ENCODE results near the gene RSPH6A. TPM values are rescaled to one million over a fixed set of nuclear protein-coding genes. Genes with fewer than 3 reads are reported as not detected.
A peak's percentile ranks its signal among the peaks of the same experiment; 100 is the strongest.
"Not testable (repeated sequence)": the region's sequence is repeated elsewhere in the genome, so short reads cannot be mapped to it uniquely, and the experiment has no call there.

RSPH6A gene
- total RNA-seq, 1 experiment from 2014 or later = 0.21 TPM

- no peaks in the 10 kb centered on the region for H3K27me3 Mint-ChIP-seq (ENCODE audit: insufficient read depth, unreplicated experiment)
- no peak overlapping the region for H3K4me3 Mint-ChIP-seq (ENCODE audit: unreplicated experiment)
- ChIA-PET POLR2A (interaction anchor here (0.5 to 1.9 kb wide), 4 partner anchors 12 to 36 kb away, joined by 3 to 9 read pairs (median 3); partner anchors contain the start of genes DMWD and SIX5), CTCF (interaction anchor here (0.6 to 1.4 kb wide), 4 partner anchors 10 to 34 kb away, joined by 3 to 8 read pairs (median 3); no protein-coding TSS in a partner anchor)
- TF ChIP-seq, protein P1, sequence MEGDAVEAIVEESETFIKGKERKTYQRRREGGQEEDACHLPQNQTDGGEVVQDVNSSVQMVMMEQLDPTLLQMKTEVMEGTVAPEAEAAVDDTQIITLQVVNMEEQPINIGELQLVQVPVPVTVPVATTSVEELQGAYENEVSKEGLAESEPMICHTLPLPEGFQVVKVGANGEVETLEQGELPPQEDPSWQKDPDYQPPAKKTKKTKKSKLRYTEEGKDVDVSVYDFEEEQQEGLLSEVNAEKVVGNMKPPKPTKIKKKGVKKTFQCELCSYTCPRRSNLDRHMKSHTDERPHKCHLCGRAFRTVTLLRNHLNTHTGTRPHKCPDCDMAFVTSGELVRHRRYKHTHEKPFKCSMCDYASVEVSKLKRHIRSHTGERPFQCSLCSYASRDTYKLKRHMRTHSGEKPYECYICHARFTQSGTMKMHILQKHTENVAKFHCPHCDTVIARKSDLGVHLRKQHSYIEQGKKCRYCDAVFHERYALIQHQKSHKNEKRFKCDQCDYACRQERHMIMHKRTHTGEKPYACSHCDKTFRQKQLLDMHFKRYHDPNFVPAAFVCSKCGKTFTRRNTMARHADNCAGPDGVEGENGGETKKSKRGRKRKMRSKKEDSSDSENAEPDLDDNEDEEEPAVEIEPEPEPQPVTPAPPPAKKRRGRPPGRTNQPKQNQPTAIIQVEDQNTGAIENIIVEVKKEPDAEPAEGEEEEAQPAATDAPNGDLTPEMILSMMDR (IDR thresholded peaks at IDR 0.05; ENCODE audit: unreplicated experiment) = no peak
- no peak overlapping the region for H3K27ac Mint-ChIP-seq (ENCODE audit: low read depth, unreplicated experiment)
- BruUV-seq (replicated peaks) = no TSS peak
- intact Hi-C loops (cut with micrococcal nuclease) = no loop called here
- DNase-seq (ENCODE audit: unreplicated experiment) = no peak
- H3K36me3 Mint-ChIP-seq (ENCODE audit: insufficient read depth, unreplicated experiment) = peaks cover 6% of the 10 kb centered on the region
- H3K4me1 Mint-ChIP-seq (ENCODE audit: insufficient read depth, unreplicated experiment) = peaks cover 18% of the 10 kb centered on the region
- H3K9me3 Mint-ChIP-seq (ENCODE audit: unreplicated experiment) = no peaks in the 10 kb centered on the region
Measured at GRCh38 chr19:45804959-45805230, 10.2 kb downstream of the RSPH6A start.

- DNase-seq (ENCODE audit: unreplicated experiment) = no peak
- H3K36me3 Mint-ChIP-seq (ENCODE audit: insufficient read depth, unreplicated experiment) = peaks cover 6% of the 10 kb centered on the region
- intact Hi-C loops (cut with micrococcal nuclease) = no loop called here
- POLR2A ChIA-PET = interaction anchor here (0.6 to 1.9 kb wide), 3 partner anchors 12 to 35 kb away, joined by 3 to 9 read pairs (median 3); partner anchors contain the start of genes DMWD and SIX5
- BruUV-seq (replicated peaks) = no TSS peak
- TF ChIP-seq, protein P1 (IDR thresholded peaks at IDR 0.05; ENCODE audit: unreplicated experiment) = no peak
- CTCF ChIA-PET = interaction anchor here (0.6 to 1.4 kb wide), 6 partner anchors 10 to 1267 kb away, joined by 3 to 8 read pairs (median 3); no protein-coding TSS in a partner anchor
- no peaks in the 10 kb centered on the region for H3K27me3 Mint-ChIP-seq (ENCODE audit: insufficient read depth, unreplicated experiment)
- H3K9me3 Mint-ChIP-seq (ENCODE audit: unreplicated experiment) = no peaks in the 10 kb centered on the region
- no peak overlapping the region for H3K4me3 Mint-ChIP-seq (ENCODE audit: unreplicated experiment)
- no peak overlapping the region for H3K27ac Mint-ChIP-seq (ENCODE audit: low read depth, unreplicated experiment)
- H3K4me1 Mint-ChIP-seq (ENCODE audit: insufficient read depth, unreplicated experiment) = peaks cover 13% of the 10 kb centered on the region
Measured at GRCh38 chr19:45804140-45804958, 10.8 kb downstream of the RSPH6A start.

GRCh38 chr19:45801603-45802175, 13.4 kb downstream of the RSPH6A start:
- Mint-ChIP-seq H3K9me3 (ENCODE audit: unreplicated experiment) (no peaks in the 10 kb centered on the region), H3K27ac (ENCODE audit: low read depth, unreplicated experiment) (no peak overlapping the region), H3K4me1 (ENCODE audit: insufficient read depth, unreplicated experiment) (peaks cover 9% of the 10 kb centered on the region), H3K4me3 (ENCODE audit: unreplicated experiment) (no peak overlapping the region), H3K36me3 (ENCODE audit: insufficient read depth, unreplicated experiment) (peaks cover 6% of the 10 kb centered on the region), H3K27me3 (ENCODE audit: insufficient read depth, unreplicated experiment) (no peaks in the 10 kb centered on the region)
- ChIA-PET CTCF (interaction anchor here (0.8 to 2.1 kb wide), 5 partner anchors 16 to 32 kb away, joined by 3 to 5 read pairs (median 4); partner anchors contain the start of gene SIX5), POLR2A (interaction anchor here (0.6 to 1.3 kb wide), 3 partner anchors 32 to 85 kb away, joined by 3 to 4 read pairs (median 3); no protein-coding TSS in a partner anchor)
- TF ChIP-seq, protein P1 (IDR thresholded peaks at IDR 0.05; ENCODE audit: unreplicated experiment) = no peak
- BruUV-seq (replicated peaks) = no TSS peak
- DNase-seq (ENCODE audit: unreplicated experiment) = no peak
- intact Hi-C loops (cut with micrococcal nuclease) = no loop called here

GRCh38 chr19:45800070-45800553, 15.0 kb downstream of the RSPH6A start:
- BruUV-seq (replicated peaks) = no TSS peak
- intact Hi-C loops (cut with micrococcal nuclease) = no loop called here
- TF ChIP-seq, protein P1 (IDR thresholded peaks at IDR 0.05; ENCODE audit: unreplicated experiment) = no peak
- no peaks in the 10 kb centered on the region for H3K4me1 Mint-ChIP-seq (ENCODE audit: insufficient read depth, unreplicated experiment)
- CTCF ChIA-PET = interaction anchor here (0.6 to 2.8 kb wide), 12 partner anchors 8 to 120 kb away, joined by 3 to 20 read pairs (median 4); partner anchors contain the start of gene SIX5
- no peaks in the 10 kb centered on the region for H3K27me3 Mint-ChIP-seq (ENCODE audit: insufficient read depth, unreplicated experiment)
- peaks cover 6% of the 10 kb centered on the region for H3K36me3 Mint-ChIP-seq (ENCODE audit: insufficient read depth, unreplicated experiment)
- DNase-seq (ENCODE audit: unreplicated experiment) = peak; percentile 59
- H3K9me3 Mint-ChIP-seq (ENCODE audit: unreplicated experiment) = no peaks in the 10 kb centered on the region
- no peak overlapping the region for H3K4me3 Mint-ChIP-seq (ENCODE audit: unreplicated experiment)
- POLR2A ChIA-PET = interaction anchor here (1.0 to 2.6 kb wide), 3 partner anchors 17 to 108 kb away, joined by 3 to 41 read pairs (median 6); partner anchors contain the start of genes DMPK, QPCTL, SIX5 and SNRPD2
- H3K27ac Mint-ChIP-seq (ENCODE audit: low read depth, unreplicated experiment) = no peak overlapping the region

- intact Hi-C loops (cut with micrococcal nuclease) = loop anchor here (1.0 kb wide), 1 partner anchor 29 kb away; no protein-coding TSS in a partner anchor
- H3K27me3 Mint-ChIP-seq (ENCODE audit: insufficient read depth, unreplicated experiment); H3K4me1 Mint-ChIP-seq (ENCODE audit: insufficient read depth, unreplicated experiment); H3K27ac Mint-ChIP-seq (ENCODE audit: low read depth, unreplicated experiment); H3K9me3 Mint-ChIP-seq (ENCODE audit: unreplicated experiment); DNase-seq (ENCODE audit: unreplicated experiment); H3K4me3 Mint-ChIP-seq (ENCODE audit: unreplicated experiment); H3K36me3 Mint-ChIP-seq (ENCODE audit: insufficient read depth, unreplicated experiment); BruUV-seq (replicated peaks): not testable (repeated sequence)
- ChIA-PET CTCF (interaction anchor here (0.5 to 2.8 kb wide), 23 partner anchors 9 to 759 kb away, joined by 3 to 20 read pairs (median 3); partner anchors contain the start of genes DMPK, RSPH6A and SIX5), POLR2A (interaction anchor here (1.0 to 2.6 kb wide), 5 partner anchors 13 to 107 kb away, joined by 3 to 41 read pairs (median 6); partner anchors contain the start of genes DMPK, QPCTL, SIX5 and SNRPD2)
Measured at GRCh38 chr19:45799541-45799940, 15.6 kb downstream of the RSPH6A start.

All from MCF 10A (cell line).